HepG2 (cell line): Measurements from ENCODE around the gene SCYGR6. TPM values are rescaled to one million over a fixed set of nuclear protein-coding genes. Genes with fewer than 3 reads are reported as not detected.

Experiments
- ERF ChIP-seq: IDR thresholded peaks from 2 replicates; pipeline ENCODE4 v1.6.1; 2018; ENCODE audit warnings: missing biosample characterization, missing genetic modification reagents
- FOXP1 ChIP-seq, 2 experiments: fragments of 450-650 bp in 1 of 2; IDR thresholded peaks; 2 replicates each; pipeline ENCODE4 v1.6.1; 2017 to 2018; ENCODE audit warnings: antibody characterized with exemption in 1 of 2
- IRF2 ChIP-seq: IDR thresholded peaks from 2 replicates; pipeline ENCODE4 v1.6.1; 2018; ENCODE audit warnings: missing genetic modification reagents, missing compliant biosample characterization
- KDM6A ChIP-seq: IDR thresholded peaks from 2 replicates; pipeline ENCODE4 v1.6.1; 2016; ENCODE audit warnings: low read depth
- NCOR1 ChIP-seq: fragments of 200-600 bp; sonication (generic); IDR thresholded peaks from 2 replicates; pipeline ENCODE4 v1.7.0; 2017; ENCODE audit warnings: antibody characterized with exemption, low read length, borderline replicate concordance
- POLR2AphosphoS5 ChIP-seq: IDR thresholded peaks from 2 replicates; pipeline ENCODE4 v1.6.1; 2012; ENCODE audit warnings: low read depth, low read length
- SRSF9 ChIP-seq: fragments of 200-400 bp; formaldehyde crosslinking; IDR thresholded peaks from 2 replicates; pipeline ENCODE4 v1.6.1; 2018; ENCODE audit warnings: borderline replicate concordance, mild to moderate bottlenecking, low read depth, low read length; ENCODE audit not compliant: insufficient read depth, poor library complexity, severe bottlenecking
- SSRP1 ChIP-seq: IDR thresholded peaks from 2 replicates; pipeline ENCODE4 v1.6.1; 2016; ENCODE audit warnings: control low read depth
- TMF1 ChIP-seq: sonication (generic); formaldehyde crosslinking; IDR thresholded peaks from 2 replicates; pipeline ENCODE4 v1.8.1; 2022; ENCODE audit warnings: low read depth, missing genetic modification reagents
- U2AF1 ChIP-seq: fragments of 200-400 bp; formaldehyde crosslinking; optimal IDR thresholded peaks from 2 replicates; pipeline ENCODE3; 2017; ENCODE audit warnings: mild to moderate bottlenecking, low read depth, low read length
- ZBTB7A ChIP-seq: sonication (generic); formaldehyde crosslinking; IDR thresholded peaks from 2 replicates; pipeline ENCODE4 v1.8.0; 2022; ENCODE audit warnings: mild to moderate bottlenecking, missing genetic modification reagents
- ZFP36L1 ChIP-seq: sonication (generic); formaldehyde crosslinking; IDR thresholded peaks from 2 replicates; pipeline ENCODE4 v1.8.0; 2022; ENCODE audit warnings: mild to moderate bottlenecking, missing genetic modification reagents, moderate library complexity
- ZFYVE20 ChIP-seq: sonication (generic); formaldehyde crosslinking; IDR thresholded peaks from 2 replicates; pipeline ENCODE4 v1.8.0; 2023; ENCODE audit warnings: low read depth, mild to moderate bottlenecking, moderate library complexity, missing genetic modification reagents, borderline replicate concordance
- ZNF20 ChIP-seq: sonication (generic); formaldehyde crosslinking; IDR thresholded peaks from 2 replicates; pipeline ENCODE4 v1.4.0; 2020; ENCODE audit warnings: mild to moderate bottlenecking, moderate library complexity, missing genetic modification reagents
- ZNF224 ChIP-seq: sonication (generic); formaldehyde crosslinking; IDR thresholded peaks from 2 replicates; pipeline ENCODE4 v1.5.0; 2020; ENCODE audit warnings: mild to moderate bottlenecking, missing genetic modification reagents
- ZNF451 ChIP-seq: sonication (generic); formaldehyde crosslinking; IDR thresholded peaks from 2 replicates; pipeline ENCODE4 v1.5.0; 2020; ENCODE audit warnings: mild to moderate bottlenecking, missing genetic modification reagents
- ZNF605 ChIP-seq: sonication (generic); formaldehyde crosslinking; IDR thresholded peaks from 2 replicates; pipeline ENCODE4 v1.8.0; 2022; ENCODE audit warnings: mild to moderate bottlenecking, missing genetic modification reagents
- ZSCAN9 ChIP-seq: IDR thresholded peaks from 2 replicates; pipeline ENCODE4 v1.6.1; 2016; ENCODE audit warnings: borderline replicate concordance
- polyA plus RNA-seq, 8 experiments: library from polyadenylated mRNA; depleted of rRNA in 3 of 8; stranded (reverse) in 7 of 8; unstranded in 1 of 8; fragments of >200 nt; fragmentation: Illumina TruSeq in 4 of 8; extraction: Trizol in 4 of 8; gene quantifications; 2 replicates each; pipeline versions ENCODE4 v1.2.1 to v1.2.3, GENCODE V29; 2011 to 2016; ENCODE audit warnings: low read depth in 4 of 8, missing spikeins in 1 of 8, mixed read lengths in 1 of 8; ENCODE audit not compliant: insufficient read depth in 1 of 8
- total RNA-seq, 5 experiments: library from RNA; depleted of rRNA; stranded (reverse); fragments of >200 nt; fragmentation: Illumina TruSeq; extraction: Trizol; gene quantifications; 2 replicates each; pipeline ENCODE4 v1.2.3, GENCODE V29; 2016; ENCODE audit warnings: low read depth in 1 of 5
- TF ChIP-seq, protein P1 (sequence below): sonication (generic); formaldehyde crosslinking; IDR thresholded peaks from 2 replicates; pipeline ENCODE4 v1.4.0; 2020; ENCODE audit warnings: missing genetic modification reagents
- TF ChIP-seq, protein P2 (sequence below): sonication (generic); formaldehyde crosslinking; IDR thresholded peaks from 2 replicates; pipeline ENCODE4 v1.4.0; 2020; ENCODE audit warnings: missing genetic modification reagents
- TF ChIP-seq, protein P3 (sequence below): IDR thresholded peaks from 2 replicates; pipeline ENCODE4 v1.6.1; 2012; ENCODE audit warnings: low read depth, low read length, improper control_type of control experiment
- TF ChIP-seq, protein P4 (sequence below): sonication (generic); formaldehyde crosslinking; IDR thresholded peaks from 2 replicates; pipeline ENCODE4 v1.5.1; 2020; ENCODE audit warnings: missing genetic modification reagents, mild to moderate bottlenecking, borderline replicate concordance
- TF ChIP-seq, protein P5 (sequence below): sonication (generic); formaldehyde crosslinking; conservative IDR thresholded peaks from 2 replicates; pipeline ENCODE4 v1.4.0; 2020; ENCODE audit warnings: mild to moderate bottlenecking, missing genetic modification reagents, moderate library complexity

Gene SCYGR6
- total and polyA plus RNA-seq, 2 of the 13 experiments (the other 11 are each of a cell fraction or from before 2014, with no cell fraction given), result not detected

DNA sequence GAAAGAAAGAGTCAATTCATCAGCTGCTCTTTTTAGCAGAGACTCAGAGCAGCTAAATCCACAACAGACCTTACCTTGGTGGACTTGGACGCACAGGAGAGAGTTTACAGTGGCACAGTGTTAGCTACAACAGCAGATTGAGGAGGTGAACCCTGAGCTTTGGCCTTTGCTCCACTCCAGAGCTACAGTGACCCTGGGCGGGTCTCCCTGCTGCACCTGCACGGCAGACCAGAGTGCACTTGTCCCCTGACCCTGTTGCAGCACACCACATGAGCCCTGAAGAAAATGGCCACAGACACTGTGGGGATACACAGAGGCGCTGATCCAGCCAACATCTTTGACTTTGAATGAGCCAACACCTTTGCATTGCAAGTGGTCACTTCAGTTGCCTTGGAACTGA is 17.7 kb downstream of the SCYGR6 start (continued):
- TF ChIP-seq FOXP1 (IDR thresholded peaks at IDR 0.05), result no peak
- peak; percentile 44; the same call in 1 of the 2 replicates for TF ChIP-seq FOXP1 (CRISPR knock-in tag; IDR thresholded peaks at IDR 0.05)
- TF ChIP-seq ZNF451 (CRISPR knock-in tag), result peak; percentile 72; the same call in 1 of the 2 replicates
- TF ChIP-seq ZSCAN9, result no peak
- peak; percentile 51; the same call in 1 of the 2 replicates for TF ChIP-seq IRF2
- TF ChIP-seq, protein P1, sequence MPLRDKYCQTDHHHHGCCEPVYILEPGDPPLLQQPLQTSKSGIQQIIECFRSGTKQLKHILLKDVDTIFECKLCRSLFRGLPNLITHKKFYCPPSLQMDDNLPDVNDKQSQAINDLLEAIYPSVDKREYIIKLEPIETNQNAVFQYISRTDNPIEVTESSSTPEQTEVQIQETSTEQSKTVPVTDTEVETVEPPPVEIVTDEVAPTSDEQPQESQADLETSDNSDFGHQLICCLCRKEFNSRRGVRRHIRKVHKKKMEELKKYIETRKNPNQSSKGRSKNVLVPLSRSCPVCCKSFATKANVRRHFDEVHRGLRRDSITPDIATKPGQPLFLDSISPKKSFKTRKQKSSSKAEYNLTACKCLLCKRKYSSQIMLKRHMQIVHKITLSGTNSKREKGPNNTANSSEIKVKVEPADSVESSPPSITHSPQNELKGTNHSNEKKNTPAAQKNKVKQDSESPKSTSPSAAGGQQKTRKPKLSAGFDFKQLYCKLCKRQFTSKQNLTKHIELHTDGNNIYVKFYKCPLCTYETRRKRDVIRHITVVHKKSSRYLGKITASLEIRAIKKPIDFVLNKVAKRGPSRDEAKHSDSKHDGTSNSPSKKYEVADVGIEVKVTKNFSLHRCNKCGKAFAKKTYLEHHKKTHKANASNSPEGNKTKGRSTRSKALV (CRISPR knock-in tag), result no peak
- no peak for TF ChIP-seq SSRP1 (CRISPR knock-in tag)
- TF ChIP-seq, protein P2, sequence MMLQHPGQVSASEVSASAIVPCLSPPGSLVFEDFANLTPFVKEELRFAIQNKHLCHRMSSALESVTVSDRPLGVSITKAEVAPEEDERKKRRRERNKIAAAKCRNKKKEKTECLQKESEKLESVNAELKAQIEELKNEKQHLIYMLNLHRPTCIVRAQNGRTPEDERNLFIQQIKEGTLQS, result no peak
- TF ChIP-seq ERF (CRISPR knock-in tag), result no peak; the same call in 1 of the 2 replicates
- peak; percentile 92 for TF ChIP-seq NCOR1
- TF ChIP-seq POLR2AphosphoS5, result no peak
- no peak for TF ChIP-seq KDM6A (CRISPR knock-in tag)
- TF ChIP-seq ZFYVE20 (CRISPR knock-in tag), result no peak
- no peak for TF ChIP-seq ZNF224 (CRISPR knock-in tag)
- TF ChIP-seq TMF1 (CRISPR knock-in tag), result no peak
- TF ChIP-seq U2AF1, result no peak
- TF ChIP-seq ZBTB7A, result no peak
- TF ChIP-seq SRSF9, result no peak
- no peak for TF ChIP-seq ZNF20 (CRISPR knock-in tag)
- TF ChIP-seq ZFP36L1 (CRISPR knock-in tag), result 0 out of 2 replicates have a peak, but pooled peaks have one; percentile 45
- TF ChIP-seq, protein P3, sequence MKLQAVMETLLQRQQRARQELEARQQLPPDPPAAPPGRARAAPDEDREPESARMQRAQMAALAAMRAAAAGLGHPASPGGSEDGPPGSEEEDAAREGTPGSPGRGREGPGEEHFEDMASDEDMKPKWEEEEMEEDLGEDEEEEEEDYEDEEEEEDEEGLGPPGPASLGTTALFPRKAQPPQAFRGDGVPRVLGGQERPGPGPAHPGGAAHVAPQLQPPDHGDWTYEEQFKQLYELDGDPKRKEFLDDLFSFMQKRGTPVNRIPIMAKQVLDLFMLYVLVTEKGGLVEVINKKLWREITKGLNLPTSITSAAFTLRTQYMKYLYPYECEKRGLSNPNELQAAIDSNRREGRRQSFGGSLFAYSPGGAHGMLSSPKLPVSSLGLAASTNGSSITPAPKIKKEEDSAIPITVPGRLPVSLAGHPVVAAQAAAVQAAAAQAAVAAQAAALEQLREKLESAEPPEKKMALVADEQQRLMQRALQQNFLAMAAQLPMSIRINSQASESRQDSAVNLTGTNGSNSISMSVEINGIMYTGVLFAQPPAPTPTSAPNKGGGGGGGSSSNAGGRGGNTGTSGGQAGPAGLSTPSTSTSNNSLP, result no peak
- peak; percentile 36; the same call in 1 of the 2 replicates for TF ChIP-seq ZNF605
- TF ChIP-seq, protein P4, sequence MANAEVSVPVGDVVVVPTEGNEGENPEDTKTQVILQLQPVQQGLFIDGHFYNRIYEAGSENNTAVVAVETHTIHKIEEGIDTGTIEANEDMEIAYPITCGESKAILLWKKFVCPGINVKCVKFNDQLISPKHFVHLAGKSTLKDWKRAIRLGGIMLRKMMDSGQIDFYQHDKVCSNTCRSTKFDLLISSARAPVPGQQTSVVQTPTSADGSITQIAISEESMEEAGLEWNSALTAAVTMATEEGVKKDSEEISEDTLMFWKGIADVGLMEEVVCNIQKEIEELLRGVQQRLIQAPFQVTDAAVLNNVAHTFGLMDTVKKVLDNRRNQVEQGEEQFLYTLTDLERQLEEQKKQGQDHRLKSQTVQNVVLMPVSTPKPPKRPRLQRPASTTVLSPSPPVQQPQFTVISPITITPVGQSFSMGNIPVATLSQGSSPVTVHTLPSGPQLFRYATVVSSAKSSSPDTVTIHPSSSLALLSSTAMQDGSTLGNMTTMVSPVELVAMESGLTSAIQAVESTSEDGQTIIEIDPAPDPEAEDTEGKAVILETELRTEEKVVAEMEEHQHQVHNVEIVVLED (CRISPR knock-in tag), result no peak
- TF ChIP-seq, protein P5, sequence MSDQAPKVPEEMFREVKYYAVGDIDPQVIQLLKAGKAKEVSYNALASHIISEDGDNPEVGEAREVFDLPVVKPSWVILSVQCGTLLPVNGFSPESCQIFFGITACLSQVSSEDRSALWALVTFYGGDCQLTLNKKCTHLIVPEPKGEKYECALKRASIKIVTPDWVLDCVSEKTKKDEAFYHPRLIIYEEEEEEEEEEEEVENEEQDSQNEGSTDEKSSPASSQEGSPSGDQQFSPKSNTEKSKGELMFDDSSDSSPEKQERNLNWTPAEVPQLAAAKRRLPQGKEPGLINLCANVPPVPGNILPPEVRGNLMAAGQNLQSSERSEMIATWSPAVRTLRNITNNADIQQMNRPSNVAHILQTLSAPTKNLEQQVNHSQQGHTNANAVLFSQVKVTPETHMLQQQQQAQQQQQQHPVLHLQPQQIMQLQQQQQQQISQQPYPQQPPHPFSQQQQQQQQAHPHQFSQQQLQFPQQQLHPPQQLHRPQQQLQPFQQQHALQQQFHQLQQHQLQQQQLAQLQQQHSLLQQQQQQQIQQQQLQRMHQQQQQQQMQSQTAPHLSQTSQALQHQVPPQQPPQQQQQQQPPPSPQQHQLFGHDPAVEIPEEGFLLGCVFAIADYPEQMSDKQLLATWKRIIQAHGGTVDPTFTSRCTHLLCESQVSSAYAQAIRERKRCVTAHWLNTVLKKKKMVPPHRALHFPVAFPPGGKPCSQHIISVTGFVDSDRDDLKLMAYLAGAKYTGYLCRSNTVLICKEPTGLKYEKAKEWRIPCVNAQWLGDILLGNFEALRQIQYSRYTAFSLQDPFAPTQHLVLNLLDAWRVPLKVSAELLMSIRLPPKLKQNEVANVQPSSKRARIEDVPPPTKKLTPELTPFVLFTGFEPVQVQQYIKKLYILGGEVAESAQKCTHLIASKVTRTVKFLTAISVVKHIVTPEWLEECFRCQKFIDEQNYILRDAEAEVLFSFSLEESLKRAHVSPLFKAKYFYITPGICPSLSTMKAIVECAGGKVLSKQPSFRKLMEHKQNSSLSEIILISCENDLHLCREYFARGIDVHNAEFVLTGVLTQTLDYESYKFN (CRISPR knock-in tag), result peak; percentile 89
